Endothelial cell of umbilical vein (primary cell): ENCODE results near the gene PLXDC2. TPM values are rescaled to one million over a fixed set of nuclear protein-coding genes. Genes with fewer than 3 reads are reported as not detected.

Experiments
- BruUV-seq: library from RNA; stranded (reverse); fragments of 400-500 nt; replicated peaks from 2 replicates; lab custom pipeline; 2021; lab: Mats Ljungman, UMichigan
- CTCF ChIA-PET: fragments of 300-600, 350-600 bp; sonication (Branson Sonifier 250); formaldehyde crosslinking; loops from one replicate; lab custom pipeline; 2021; ENCODE audit warnings: antibody characterized with exemption, inconsistent platforms; lab: Charles Lee
- POLR2A ChIA-PET: fragments of 300-600, 350-600 bp; sonication (Branson Sonifier 250); formaldehyde crosslinking; loops from one replicate; lab custom pipeline; 2021; ENCODE audit warnings: antibody characterized with exemption, inconsistent platforms; lab: Charles Lee
- DNase-seq: peaks from one replicate; pipeline ENCODE4 v3.0.0-alpha.2; 2011; ENCODE audit warnings: low read depth, low spot score
- FAIRE-seq: peaks from 2 replicates; lab custom pipeline; 2011; peaks lifted over from hg19 to GRCh38; lab: Jason Lieb, UNC
- H2AFZ ChIP-seq: 2 replicates; pipeline ENCODE4 v1.6.0; 2012; ENCODE audit warnings: low read depth, low read length, control low read depth, inconsistent platforms
- H3K27ac ChIP-seq: 2 replicates; pipeline ENCODE4 v1.5.1; 2011; ENCODE audit warnings: low read depth, mild to moderate bottlenecking, control low read depth, low read length, moderate library complexity; ENCODE audit not compliant: insufficient read depth
- H3K27me3 ChIP-seq, 2 experiments: 2 replicates each; pipeline versions ENCODE4 v1.6.0 to v1.6.1; 2011; ENCODE audit warnings: low read length in 2 of 2, mixed read lengths in 1 of 2; ENCODE audit not compliant: control insufficient read depth in 2 of 2, insufficient read depth in 2 of 2
- H3K36me3 ChIP-seq, 2 experiments: 2 replicates in 1 of 2; 3 replicates in 1 of 2; pipeline ENCODE4 v1.5.1; 2011; ENCODE audit warnings: low read length in 2 of 2, mild to moderate bottlenecking in 1 of 2, moderate library complexity in 1 of 2; ENCODE audit not compliant: control insufficient read depth in 2 of 2, insufficient read depth in 2 of 2; ENCODE audit errors: extremely low read depth in 1 of 2
- H3K4me1 ChIP-seq: 3 replicates; pipeline ENCODE4 v1.5.1; 2011; ENCODE audit warnings: mild to moderate bottlenecking, low read length; ENCODE audit not compliant: control insufficient read depth, insufficient read depth; ENCODE audit errors: extremely low read depth
- H3K4me2 ChIP-seq: 2 replicates; pipeline ENCODE4 v1.6.1; 2011; ENCODE audit warnings: low read length, control low read depth, mixed read lengths; ENCODE audit not compliant: insufficient read depth
- H3K4me3 ChIP-seq, 3 experiments: fragments of 200-600 bp in 1 of 3; sonication (generic), shearing (Covaris generic) in 1 of 3; replicated peaks in 1 of 3; 2 replicates each; pipeline ENCODE4 v1.5.1; 2011 to 2016; ENCODE audit warnings: control low read depth in 3 of 3, low read length in 3 of 3, mild to moderate bottlenecking in 2 of 3, inconsistent platforms in 1 of 3, low read depth in 1 of 3, moderate library complexity in 1 of 3; ENCODE audit not compliant: insufficient read depth in 1 of 3
- H3K79me2 ChIP-seq: 2 replicates; pipeline ENCODE4 v1.6.0; 2012; ENCODE audit warnings: low read length, inconsistent platforms; ENCODE audit not compliant: control insufficient read depth, insufficient read depth
- H3K9ac ChIP-seq: replicated peaks from 2 replicates; pipeline ENCODE3; 2011; ENCODE audit warnings: low read length, control low read depth; ENCODE audit not compliant: insufficient read depth; ENCODE audit errors: extremely low read depth
- H3K9me1 ChIP-seq: replicated peaks from 3 replicates; pipeline ENCODE4 v1.6.0; 2011; ENCODE audit warnings: mild to moderate bottlenecking, low read length; ENCODE audit not compliant: control insufficient read depth, insufficient read depth; ENCODE audit errors: extremely low read depth
- H3K9me3 ChIP-seq: replicated peaks from 2 replicates; pipeline ENCODE4 v1.5.1; 2012; ENCODE audit warnings: low read length, inconsistent platforms; ENCODE audit not compliant: control insufficient read depth, insufficient read depth
- H4K20me1 ChIP-seq: replicated peaks from 2 replicates; pipeline ENCODE3; 2011; ENCODE audit warnings: mild to moderate bottlenecking, low read length; ENCODE audit not compliant: control insufficient read depth, insufficient read depth; ENCODE audit errors: extremely low read depth
- EZH2 ChIP-seq: IDR thresholded peaks from 2 replicates; pipeline ENCODE4 v1.6.1; 2012; ENCODE audit warnings: borderline replicate concordance, low read depth, mild to moderate bottlenecking, moderate library complexity, low read length, inconsistent platforms; ENCODE audit not compliant: severe bottlenecking
- FOS ChIP-seq: IDR thresholded peaks from 2 replicates; pipeline ENCODE4 v1.6.1; 2011; ENCODE audit warnings: mild to moderate bottlenecking, low read length, moderate library complexity, borderline replicate concordance; ENCODE audit not compliant: insufficient read depth
- GATA2 ChIP-seq: IDR thresholded peaks from 2 replicates; pipeline ENCODE4 v1.7.0; 2011; ENCODE audit warnings: low read depth, mild to moderate bottlenecking, moderate library complexity, mixed read lengths, low read length; ENCODE audit not compliant: insufficient read length, insufficient read depth
- JUN ChIP-seq: IDR thresholded peaks from 2 replicates; pipeline ENCODE4 v1.6.1; 2011; ENCODE audit warnings: borderline replicate concordance, low read depth; ENCODE audit not compliant: insufficient read length, insufficient read depth
- MYC ChIP-seq: IDR thresholded peaks from one replicate; pipeline ENCODE4 v1.6.1; 2011; ENCODE audit warnings: mild to moderate bottlenecking, low read depth, low read length
- POLR2A ChIP-seq: IDR thresholded peaks from 2 replicates; pipeline ENCODE4 v1.6.1; 2012; ENCODE audit warnings: low read depth, mild to moderate bottlenecking, control low read depth, low read length
- POLR2AphosphoS5 ChIP-seq: IDR thresholded peaks from 2 replicates; pipeline ENCODE4 v1.6.1; 2012; ENCODE audit warnings: low read depth, mild to moderate bottlenecking, control low read depth, low read length, moderate library complexity; ENCODE audit not compliant: insufficient read depth
- dilution Hi-C: fragments of 300-500 bp; cut with MboI; formaldehyde crosslinking; loops from one replicate; pipeline ENCODE4 v1.15.0; 2019; ENCODE audit warnings: low sequenced_read_pairs; ENCODE audit not compliant: extremely low pct_ligation_motif_present
- intact Hi-C: fragments of 100-400 bp; cut with micrococcal nuclease; formaldehyde crosslinking; loops from one replicate; pipeline ENCODE4 v1.10.0; 2022
- polyA plus RNA-seq, 4 experiments: library from polyadenylated mRNA; depleted of rRNA in 3 of 4; stranded (reverse) in 3 of 4; unstranded in 1 of 4; fragments of >200 nt; gene quantifications; 2 replicates each; pipeline versions ENCODE4 v1.2.1 to v1.2.3, GENCODE V29; 2011 to 2012; ENCODE audit warnings: missing spikeins in 1 of 4
- total RNA-seq: library from RNA; stranded (reverse); gene quantifications from 2 replicates; pipeline ENCODE4 v1.2.3, GENCODE V29; 2021
- TF ChIP-seq, protein P1 (sequence below), 2 donors: IDR thresholded peaks; 1 replicate in 1 of 2; 2 replicates in 1 of 2; pipeline ENCODE4 v1.5.1; 2011; ENCODE audit warnings: low read length in 2 of 2, mild to moderate bottlenecking in 2 of 2, moderate library complexity in 2 of 2, control low read depth in 1 of 2, inconsistent platforms in 1 of 2, low read depth in 1 of 2; ENCODE audit not compliant: insufficient read depth in 1 of 2; ENCODE audit errors: extremely low read depth in 1 of 2
- TF ChIP-seq, protein P2 (sequence below): IDR thresholded peaks from 2 replicates; pipeline ENCODE4 v1.6.1; 2011; ENCODE audit not compliant: insufficient read depth, insufficient read length

Gene PLXDC2
- total and polyA plus RNA-seq, 2 donors (not counting 3 experiments of a cell fraction or from before 2014, with no cell fraction given) = 0.32 to 1.2 TPM

DNA sequence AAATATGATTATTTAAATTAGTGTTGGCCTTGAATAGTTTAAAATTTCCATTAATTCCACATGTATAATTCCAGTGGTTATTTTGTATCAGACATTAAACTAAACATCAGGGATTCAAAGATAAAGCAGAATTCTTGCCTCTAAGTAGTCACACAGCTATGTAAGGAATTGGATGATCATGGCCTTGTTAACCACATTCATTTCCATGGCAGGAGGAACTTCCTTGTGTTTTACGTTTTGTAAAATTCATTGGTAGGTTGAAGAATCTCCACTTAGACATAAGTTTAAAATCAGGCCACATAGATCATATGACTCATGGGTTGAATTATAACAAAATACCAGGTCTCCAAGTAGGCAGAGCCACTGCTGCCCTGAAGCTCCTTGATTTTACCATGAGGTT, 289.7 kb downstream of the PLXDC2 start:
- no peak overlapping the region for H2AFZ ChIP-seq
- dilution Hi-C loops = no loop called here
- no peaks in the 10 kb centered on the region for H3K4me1 ChIP-seq
- H3K27me3 ChIP-seq = no peaks in the 10 kb centered on the region
- intact Hi-C loops = no loop called here
- H3K9me1 ChIP-seq = no peaks in the 10 kb centered on the region
- H3K4me3 ChIP-seq = no peak overlapping the region
- H3K36me3 ChIP-seq = no peaks in the 10 kb centered on the region
- BruUV-seq = no TSS peak
- FAIRE-seq = no peak
- ChIA-PET POLR2A (no interaction called here), CTCF (no interaction called here)
- TF ChIP-seq POLR2A (no peak), GATA2 (no peak), POLR2AphosphoS5 (no peak), FOS (no peak), JUN (no peak), MYC (no peak), EZH2 (no peak)
- TF ChIP-seq, protein P1, sequence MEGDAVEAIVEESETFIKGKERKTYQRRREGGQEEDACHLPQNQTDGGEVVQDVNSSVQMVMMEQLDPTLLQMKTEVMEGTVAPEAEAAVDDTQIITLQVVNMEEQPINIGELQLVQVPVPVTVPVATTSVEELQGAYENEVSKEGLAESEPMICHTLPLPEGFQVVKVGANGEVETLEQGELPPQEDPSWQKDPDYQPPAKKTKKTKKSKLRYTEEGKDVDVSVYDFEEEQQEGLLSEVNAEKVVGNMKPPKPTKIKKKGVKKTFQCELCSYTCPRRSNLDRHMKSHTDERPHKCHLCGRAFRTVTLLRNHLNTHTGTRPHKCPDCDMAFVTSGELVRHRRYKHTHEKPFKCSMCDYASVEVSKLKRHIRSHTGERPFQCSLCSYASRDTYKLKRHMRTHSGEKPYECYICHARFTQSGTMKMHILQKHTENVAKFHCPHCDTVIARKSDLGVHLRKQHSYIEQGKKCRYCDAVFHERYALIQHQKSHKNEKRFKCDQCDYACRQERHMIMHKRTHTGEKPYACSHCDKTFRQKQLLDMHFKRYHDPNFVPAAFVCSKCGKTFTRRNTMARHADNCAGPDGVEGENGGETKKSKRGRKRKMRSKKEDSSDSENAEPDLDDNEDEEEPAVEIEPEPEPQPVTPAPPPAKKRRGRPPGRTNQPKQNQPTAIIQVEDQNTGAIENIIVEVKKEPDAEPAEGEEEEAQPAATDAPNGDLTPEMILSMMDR (IDR thresholded peaks at IDR 0.05; ENCODE audit: extremely low read depth in 1 of 2, insufficient read depth in 1 of 2, low read depth in 1 of 2, low read length in 2 of 2) = no peak
- TF ChIP-seq, protein P2, sequence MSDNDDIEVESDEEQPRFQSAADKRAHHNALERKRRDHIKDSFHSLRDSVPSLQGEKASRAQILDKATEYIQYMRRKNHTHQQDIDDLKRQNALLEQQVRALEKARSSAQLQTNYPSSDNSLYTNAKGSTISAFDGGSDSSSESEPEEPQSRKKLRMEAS = no peak
- H3K9me3 ChIP-seq = no peaks in the 10 kb centered on the region
- H3K9ac ChIP-seq = no peak overlapping the region
- no peak overlapping the region for H3K4me2 ChIP-seq
- no peaks in the 10 kb centered on the region for H3K79me2 ChIP-seq
- H3K27ac ChIP-seq = no peak overlapping the region
- H4K20me1 ChIP-seq = no peaks in the 10 kb centered on the region
- DNase-seq = no peak
